ENCODE results near the gene PDCD1. TPM values are rescaled to one million over a fixed set of nuclear protein-coding genes. Genes with fewer than 3 reads are reported as not detected.
A peak's percentile ranks its signal among the peaks of the same experiment; 100 is the strongest.

Gene PDCD1
- total RNA-seq, 5 donors from 2014 or later (not counting 1 experiment from before 2014, with no cell fraction given): 1.3 to 6.8 (median 5.2) TPM

DNA sequence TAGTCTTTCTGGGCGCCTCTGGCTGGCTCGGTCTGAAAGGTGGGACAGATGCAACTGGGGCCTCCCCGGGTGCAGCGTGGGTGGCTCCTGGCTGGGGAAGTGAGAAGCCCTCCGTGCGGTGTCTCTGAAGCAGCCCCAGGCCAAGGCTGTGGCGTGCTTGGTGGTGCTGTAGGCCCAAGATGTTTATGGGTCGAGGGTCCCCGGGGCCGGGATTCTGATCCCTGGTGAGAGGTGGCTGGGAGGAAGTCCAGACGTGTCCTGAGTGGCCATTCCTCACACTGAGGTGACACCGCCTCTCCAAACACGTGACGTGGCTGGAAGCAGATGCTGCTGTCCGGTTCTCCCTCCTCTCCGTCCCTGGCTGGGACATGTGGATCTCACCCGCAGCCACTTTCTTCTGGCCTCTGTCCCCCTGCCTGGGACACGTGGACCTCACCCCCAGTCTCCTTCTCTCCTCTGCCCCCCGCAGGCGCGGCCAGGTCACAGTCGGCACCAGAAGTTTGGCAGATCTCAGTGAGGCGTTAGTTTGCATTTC, 23.5 kb upstream of the PDCD1 start:
- Mint-ChIP-seq H3K27me3 (no peaks in the 10 kb centered on the region), H3K4me1 (peaks cover 38 to 49% (median 46%) of the 10 kb centered on the region in 3 donors), H3K4me3 (peak overlapping the region; percentile 76 to 88 (median 81)), H3K36me3 (peaks cover 15% of the 10 kb centered on the region), H3K27ac (peak overlapping the region; percentile 89 to 90), H3K9me3 (no peaks in the 10 kb centered on the region)
- Histone ChIP-seq H3K27me3 (replicated peaks in 1 of 2; ENCODE audit: control insufficient read depth in 2 of 2, extremely low read depth in 1 of 2, insufficient read depth in 2 of 2, low read length in 1 of 2) (no peaks in the 10 kb centered on the region), H3K36me3 (ENCODE audit: control insufficient read depth in 2 of 2, extremely low read depth in 1 of 2, insufficient read depth in 1 of 2, low read length in 1 of 2) (peaks cover 7 to 25% of the 10 kb centered on the region in 2 donors), H3K4me3 (ENCODE audit: control insufficient read depth in 1 of 2, extremely low read depth in 1 of 2, low read length in 1 of 2) (peak overlapping the region; percentile 60 to 66), H3K27ac (ENCODE audit: low read length) (peak overlapping the region; percentile 51), H3K9me3 (no peaks in the 10 kb centered on the region), H3K4me1 (ENCODE audit: control insufficient read depth in 1 of 2, extremely low read depth in 1 of 2, insufficient read depth in 2 of 2, low read length in 2 of 2) (peaks cover 12 to 39% of the 10 kb centered on the region in 2 experiments)
- POLR2A ChIA-PET: no interaction called here
- WGBS (ENCODE audit: insufficient coverage): 12% methylated on average over 10 of the region's 23 CpGs
- CTCF ChIA-PET: no interaction called here
- ATAC-seq (replicated peaks in 1 of 4) (peak; percentile 32 to 51 (median 42)), DNase-seq (peak in 10 of 35 experiments; percentile 26 to 70 (median 48))

DNA sequence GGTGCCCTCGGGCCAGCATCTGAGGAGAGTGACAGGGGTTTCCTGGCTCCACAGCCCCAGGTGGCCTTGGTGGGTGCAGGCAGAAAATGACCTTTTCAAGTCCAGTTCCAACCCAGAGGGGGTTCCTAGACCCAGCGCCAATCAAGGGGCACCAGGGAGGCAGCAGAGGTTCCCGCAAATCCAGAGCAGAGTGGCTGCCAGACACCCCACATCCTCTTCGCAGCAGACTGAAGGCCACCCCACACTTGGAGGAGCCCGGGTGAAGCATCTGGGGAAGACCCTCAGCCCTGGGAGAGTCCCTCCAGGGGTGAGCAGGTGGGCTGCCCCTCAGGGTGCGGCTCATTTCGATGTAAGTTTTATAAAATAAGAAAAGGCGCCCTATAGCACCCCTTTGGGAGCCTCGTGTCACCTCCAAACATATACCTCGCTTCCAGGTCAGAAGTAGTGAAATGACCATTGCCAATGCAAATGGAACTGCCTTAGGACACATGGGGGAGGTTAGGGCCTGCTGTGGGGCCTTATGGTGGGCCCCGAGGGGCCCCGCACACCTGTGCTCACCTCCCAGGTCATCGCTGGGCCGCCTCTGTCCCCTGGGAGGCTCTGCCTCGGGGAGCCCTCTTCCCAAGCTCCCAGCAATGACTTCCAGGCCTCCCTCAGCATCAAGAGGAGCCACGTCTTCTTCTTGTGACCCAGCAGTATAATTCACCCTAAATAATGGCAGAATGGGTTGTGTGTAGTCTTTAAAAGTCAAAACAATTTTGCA, 21.8 kb upstream of the PDCD1 start:
- Histone ChIP-seq H3K4me3 (ENCODE audit: control insufficient read depth in 1 of 2, extremely low read depth in 1 of 2, low read length in 1 of 2) (peak overlapping the region in 1 of 2 donors; percentile 66), H3K27me3 (replicated peaks in 1 of 2; ENCODE audit: control insufficient read depth in 2 of 2, extremely low read depth in 1 of 2, insufficient read depth in 2 of 2, low read length in 1 of 2) (no peaks in the 10 kb centered on the region), H3K4me1 (ENCODE audit: control insufficient read depth in 1 of 2, extremely low read depth in 1 of 2, insufficient read depth in 2 of 2, low read length in 2 of 2) (peaks cover 12 to 37% of the 10 kb centered on the region in 2 experiments), H3K36me3 (ENCODE audit: control insufficient read depth in 2 of 2, extremely low read depth in 1 of 2, insufficient read depth in 1 of 2, low read length in 1 of 2) (peaks cover 2 to 19% of the 10 kb centered on the region in 2 donors), H3K27ac (ENCODE audit: low read length) (peak overlapping the region; percentile 55), H3K9me3 (no peaks in the 10 kb centered on the region)
- H3K4me3 Mint-ChIP-seq: peak overlapping the region; percentile 76 to 88 (median 81)
- H3K27ac Mint-ChIP-seq: peak overlapping the region; percentile 89 to 90
- no peak for ATAC-seq (replicated peaks in 1 of 4)
- DNase-seq: no peak
- CTCF ChIA-PET: no interaction called here
- WGBS (ENCODE audit: insufficient coverage): 87% methylated on average over 10 of the region's 16 CpGs
- POLR2A ChIA-PET: no interaction called here
- peaks cover 25 to 37% (median 35%) of the 10 kb centered on the region in 3 donors for H3K4me1 Mint-ChIP-seq
- peaks cover 4% of the 10 kb centered on the region for H3K36me3 Mint-ChIP-seq
- H3K27me3 Mint-ChIP-seq: no peaks in the 10 kb centered on the region
- no peaks in the 10 kb centered on the region for H3K9me3 Mint-ChIP-seq

- Mint-ChIP-seq H3K4me3 (no peak overlapping the region), H3K36me3 (peaks cover 1% of the 10 kb centered on the region), H3K27me3 (no peaks in the 10 kb centered on the region), H3K4me1 (peaks cover 24 to 35% (median 31%) of the 10 kb centered on the region in 3 donors), H3K9me3 (no peaks in the 10 kb centered on the region), H3K27ac (no peak overlapping the region)
- ATAC-seq (replicated peaks in 1 of 4) (no peak), DNase-seq (no peak)
- no peaks in the 10 kb centered on the region for H3K9me3 ChIP-seq
- no peak overlapping the region for H3K27ac ChIP-seq (ENCODE audit: low read length)
- ChIA-PET CTCF (interaction anchor here (1.1 to 1.5 kb wide), 5 partner anchors 11 to 284 kb away, joined by 5 to 9 read pairs (median 5); partner anchors contain the start of gene DTYMK (in 1 of the 2)), POLR2A (no interaction called here)
- peaks cover 0 to 7% of the 10 kb centered on the region in 2 donors for H3K36me3 ChIP-seq (ENCODE audit: control insufficient read depth in 2 of 2, extremely low read depth in 1 of 2, insufficient read depth in 1 of 2, low read length in 1 of 2)
- no peak overlapping the region for H3K4me3 ChIP-seq (ENCODE audit: control insufficient read depth in 1 of 2, extremely low read depth in 1 of 2, low read length in 1 of 2)
- H3K4me1 ChIP-seq (ENCODE audit: control insufficient read depth in 1 of 2, extremely low read depth in 1 of 2, insufficient read depth in 2 of 2, low read length in 2 of 2): peaks cover 12 to 46% of the 10 kb centered on the region in 2 experiments
- H3K27me3 ChIP-seq (replicated peaks in 1 of 2; ENCODE audit: control insufficient read depth in 2 of 2, extremely low read depth in 1 of 2, insufficient read depth in 2 of 2, low read length in 1 of 2): no peaks in the 10 kb centered on the region
- 94% methylated on average over 7 of the region's 9 CpGs for WGBS (ENCODE audit: insufficient coverage)
Measured at GRCh38 chr2:241879326-241879725, 20.6 kb upstream of the PDCD1 start.

GRCh38 chr2:241877989-241878970, 19.6 kb upstream of the PDCD1 start:
- peaks cover 23 to 30% (median 23%) of the 10 kb centered on the region in 3 donors for H3K4me1 Mint-ChIP-seq
- peak overlapping the region in 1 of 2 donors; percentile 19 for H3K27ac Mint-ChIP-seq
- no peak overlapping the region for H3K4me3 Mint-ChIP-seq

DNA sequence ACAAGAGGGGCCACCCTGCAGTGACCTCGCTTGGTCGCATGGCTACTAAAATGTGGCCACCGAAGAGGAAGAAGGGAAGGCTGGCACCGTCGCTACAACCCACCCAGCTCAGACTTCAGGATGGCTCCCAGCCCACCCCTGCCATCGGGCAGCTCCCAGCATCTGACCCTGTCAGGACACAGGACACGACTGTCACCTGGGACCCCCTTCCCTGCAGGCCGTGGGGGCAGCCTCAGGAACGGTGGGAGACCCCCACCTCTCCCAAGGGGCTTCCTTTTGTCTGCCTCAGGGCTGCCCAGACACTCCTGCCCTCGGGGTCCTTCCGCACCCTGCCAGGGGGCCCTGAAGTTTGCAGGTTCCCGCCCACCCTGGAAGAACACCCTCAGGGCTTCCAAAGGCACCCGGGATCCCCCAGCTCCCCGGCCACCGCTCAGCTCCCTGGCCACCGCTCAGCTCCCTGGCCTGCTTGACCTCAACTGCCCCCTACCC, 18.5 kb upstream of the PDCD1 start:
- Mint-ChIP-seq H3K36me3 (no peaks in the 10 kb centered on the region), H3K27me3 (no peaks in the 10 kb centered on the region), H3K9me3 (no peaks in the 10 kb centered on the region), H3K4me1 (peaks cover 13 to 23% (median 13%) of the 10 kb centered on the region in 3 donors), H3K4me3 (no peak overlapping the region), H3K27ac (no peak overlapping the region)
- Histone ChIP-seq H3K36me3 (ENCODE audit: control insufficient read depth in 2 of 2, extremely low read depth in 1 of 2, insufficient read depth in 1 of 2, low read length in 1 of 2) (no peaks in the 10 kb centered on the region), H3K4me3 (ENCODE audit: control insufficient read depth in 1 of 2, extremely low read depth in 1 of 2, low read length in 1 of 2) (no peak overlapping the region), H3K4me1 (ENCODE audit: control insufficient read depth in 1 of 2, extremely low read depth in 1 of 2, insufficient read depth in 2 of 2, low read length in 2 of 2) (peaks cover 2 to 56% of the 10 kb centered on the region in 2 experiments), H3K27ac (ENCODE audit: low read length) (no peak overlapping the region), H3K27me3 (replicated peaks in 1 of 2; ENCODE audit: control insufficient read depth in 2 of 2, extremely low read depth in 1 of 2, insufficient read depth in 2 of 2, low read length in 1 of 2) (no peaks in the 10 kb centered on the region), H3K9me3 (no peaks in the 10 kb centered on the region)
- ChIA-PET POLR2A (no interaction called here), CTCF (no interaction called here)
- DNase-seq (no peak), ATAC-seq (replicated peaks in 1 of 4) (no peak)
- WGBS (ENCODE audit: insufficient coverage): 78% methylated on average over 9 of the region's 16 CpGs

More at GRCh38 chr2:241877989-241878970, 19.6 kb upstream of the PDCD1 start:
- H3K4me3 ChIP-seq (ENCODE audit: control insufficient read depth in 1 of 2, extremely low read depth in 1 of 2, low read length in 1 of 2): no peak overlapping the region
- H3K9me3 Mint-ChIP-seq: no peaks in the 10 kb centered on the region
- H3K9me3 ChIP-seq: no peaks in the 10 kb centered on the region
- peak in 1 of 4 experiments; percentile 10 for ATAC-seq (replicated peaks in 1 of 4)
- H3K27me3 ChIP-seq (replicated peaks in 1 of 2; ENCODE audit: control insufficient read depth in 2 of 2, extremely low read depth in 1 of 2, insufficient read depth in 2 of 2, low read length in 1 of 2): no peaks in the 10 kb centered on the region
- ChIA-PET POLR2A (no interaction called here), CTCF (interaction anchor here (0.6 to 1.5 kb wide), 8 partner anchors 10 to 798 kb away, joined by 3 to 9 read pairs (median 5); partner anchors contain the start of genes D2HGDH (in 1 of the 2), DTYMK (in 1 of the 2) and ING5 (in 1 of the 2))
- 80% methylated on average over 9 of the region's 27 CpGs for WGBS (ENCODE audit: insufficient coverage)
- no peaks in the 10 kb centered on the region for H3K36me3 Mint-ChIP-seq
- H3K4me1 ChIP-seq (ENCODE audit: control insufficient read depth in 1 of 2, extremely low read depth in 1 of 2, insufficient read depth in 2 of 2, low read length in 2 of 2): peaks cover 12 to 54% of the 10 kb centered on the region in 2 experiments
- H3K27ac ChIP-seq (ENCODE audit: low read length): no peak overlapping the region
- peak; percentile 44 to 89 (median 67) for DNase-seq
- no peaks in the 10 kb centered on the region for H3K27me3 Mint-ChIP-seq
- peaks cover 0 to 4% of the 10 kb centered on the region in 2 donors for H3K36me3 ChIP-seq (ENCODE audit: control insufficient read depth in 2 of 2, extremely low read depth in 1 of 2, insufficient read depth in 1 of 2, low read length in 1 of 2)
